Liver (tissue), 9 donors: ENCODE measurements around the gene MISFA. TPM values are rescaled to one million over a fixed set of nuclear protein-coding genes. Genes with fewer than 3 reads are reported as not detected.

Experiments
- DNase-seq: peaks from one replicate; pipeline ENCODE4 v3.0.0-alpha.2; 2017; ENCODE audit warnings: low spot score
- H3K27ac ChIP-seq, 2 donors: one replicate each; pipeline ENCODE4 v1.7.0; 2013; ENCODE audit warnings: inconsistent platforms in 2 of 2, low read length in 2 of 2, control low read depth in 1 of 2, low read depth in 1 of 2, mild to moderate bottlenecking in 1 of 2
- H3K27me3 ChIP-seq, 4 donors: one replicate each; pipeline versions ENCODE4 v1.6.1 to v1.7.0; 2013; ENCODE audit warnings: low read length in 3 of 4, inconsistent platforms in 1 of 4, mild to moderate bottlenecking in 1 of 4, moderate library complexity in 1 of 4; ENCODE audit not compliant: control insufficient read depth in 4 of 4, insufficient read depth in 4 of 4
- H3K36me3 ChIP-seq, 4 donors: one replicate each; pipeline versions ENCODE4 v1.6.1 to v1.7.0; 2013; ENCODE audit warnings: low read length in 3 of 4, mild to moderate bottlenecking in 3 of 4, low read depth in 1 of 4, moderate library complexity in 1 of 4; ENCODE audit not compliant: control insufficient read depth in 4 of 4, insufficient read depth in 3 of 4
- H3K4me1 ChIP-seq, 4 donors: one replicate each; pipeline versions ENCODE4 v1.6.1 to v1.7.0; 2013; ENCODE audit warnings: low read length in 3 of 4, mild to moderate bottlenecking in 3 of 4, moderate library complexity in 1 of 4; ENCODE audit not compliant: control insufficient read depth in 4 of 4, insufficient read depth in 4 of 4
- H3K4me3 ChIP-seq, 3 donors: one replicate each; pipeline versions ENCODE4 v1.6.1 to v1.7.0; 2013; ENCODE audit warnings: low read length in 3 of 3, control low read depth in 1 of 3, low read depth in 1 of 3, mild to moderate bottlenecking in 1 of 3
- H3K9ac ChIP-seq, 2 donors: one replicate each; pipeline ENCODE4 v1.7.0; 2013; ENCODE audit warnings: low read length in 2 of 2, mild to moderate bottlenecking in 2 of 2, moderate library complexity in 2 of 2, control low read depth in 1 of 2, low read depth in 1 of 2
- H3K9me3 ChIP-seq, 4 donors: one replicate each; pipeline versions ENCODE4 v1.6.1 to v1.7.0; 2013; ENCODE audit warnings: low read length in 3 of 4; ENCODE audit not compliant: control insufficient read depth in 4 of 4
- CTCF ChIP-seq: fragments of 150-350 bp; IDR thresholded peaks from 2 replicates; pipeline ENCODE4 v1.5.1; 2017; ENCODE audit warnings: improper control_type of control experiment, low read depth, low read length; ENCODE audit not compliant: missing input control
- EGR1 ChIP-seq, 2 donors: IDR thresholded peaks; 2 replicates each; pipeline ENCODE4 v1.6.1; 2016 to 2018; ENCODE audit warnings: antibody characterized with exemption in 2 of 2, low read depth in 2 of 2
- FOXA1 ChIP-seq: IDR thresholded peaks from 2 replicates; pipeline ENCODE4 v1.6.1; 2016; ENCODE audit warnings: antibody characterized with exemption
- FOXA2 ChIP-seq: IDR thresholded peaks from 2 replicates; pipeline ENCODE4 v1.6.1; 2016; ENCODE audit warnings: antibody characterized with exemption
- GABPA ChIP-seq, 2 donors: IDR thresholded peaks in 1 of 2; conservative IDR thresholded peaks in 1 of 2; 2 replicates each; pipeline ENCODE4 v1.6.1; 2016; ENCODE audit warnings: antibody characterized with exemption in 2 of 2, mild to moderate bottlenecking in 1 of 2, moderate library complexity in 1 of 2
- HNF4A ChIP-seq, 2 donors: conservative IDR thresholded peaks; 2 replicates each; pipeline ENCODE4 v1.6.1; 2016; ENCODE audit warnings: antibody characterized with exemption in 2 of 2, mild to moderate bottlenecking in 2 of 2
- HNF4G ChIP-seq: IDR thresholded peaks from 2 replicates; pipeline ENCODE4 v1.6.1; 2016; ENCODE audit warnings: antibody characterized with exemption
- JUND ChIP-seq, 2 donors: IDR thresholded peaks; 2 replicates each; pipeline ENCODE4 v1.6.1; 2016; ENCODE audit warnings: antibody characterized with exemption in 2 of 2
- MAX ChIP-seq: IDR thresholded peaks from 2 replicates; pipeline ENCODE4 v1.6.1; 2016; ENCODE audit warnings: antibody characterized with exemption
- NR2F2 ChIP-seq: IDR thresholded peaks from 2 replicates; pipeline ENCODE4 v1.6.1; 2016; ENCODE audit warnings: antibody characterized with exemption
- RXRA ChIP-seq, 2 donors: IDR thresholded peaks; 2 replicates each; pipeline ENCODE4 v1.6.1; 2017 to 2018; ENCODE audit warnings: antibody characterized with exemption in 2 of 2, mild to moderate bottlenecking in 1 of 2
- SP1 ChIP-seq: IDR thresholded peaks from 2 replicates; pipeline ENCODE4 v1.6.1; 2018; ENCODE audit warnings: antibody characterized with exemption, mild to moderate bottlenecking
- TAF1 ChIP-seq: conservative IDR thresholded peaks from 2 replicates; pipeline ENCODE4 v1.6.1; 2016; ENCODE audit warnings: antibody characterized with exemption, mild to moderate bottlenecking
- YY1 ChIP-seq: IDR thresholded peaks from 2 replicates; pipeline ENCODE4 v1.6.1; 2016; ENCODE audit warnings: antibody characterized with exemption, mild to moderate bottlenecking
- WGBS: extraction: QIAGEN DNeasy Blood & Tissue Kit; methylation state at CpG from one replicate; pipeline ENCODE4 v1.1.7; 2013; 5-methylcytosine and 5-hydroxymethylcytosine counted together
- polyA plus RNA-seq, 2 donors: library from polyadenylated mRNA; stranded (reverse) in 1 of 2; unstranded in 1 of 2; fragments of 200-250 nt in 1 of 2; fragments of >200 nt in 1 of 2; fragmentation: Nextera tagmentation in 1 of 2; extraction: Ambion mirVana in 1 of 2; gene quantifications; one replicate each; pipeline versions ENCODE4 v1.2.1 to v1.2.3, GENCODE V29; 2013 to 2015
- total RNA-seq, 2 donors: library from RNA; depleted of rRNA; stranded (reverse); fragments of >200 nt; gene quantifications; one replicate each; pipeline ENCODE4 v1.2.3, GENCODE V29; 2014
- TF ChIP-seq, protein P1 (sequence below): IDR thresholded peaks from 2 replicates; pipeline ENCODE4 v1.6.1; 2016; ENCODE audit warnings: antibody characterized with exemption
- TF ChIP-seq, protein P2 (sequence below): IDR thresholded peaks from 2 replicates; pipeline ENCODE4 v1.6.1; 2016; ENCODE audit warnings: antibody characterized with exemption, mild to moderate bottlenecking
- TF ChIP-seq, protein P3 (sequence below): IDR thresholded peaks from 2 replicates; pipeline ENCODE4 v1.6.1; 2016; ENCODE audit warnings: antibody characterized with exemption
- donor health status: healthy.
- donor health status: healthy.
- donor health status: healthy.
- donor health status: healthy.
- donor health status: healthy.

Gene MISFA
- total and polyA plus RNA-seq, 4 donors: 0.05 to 0.82 (median 0.08) TPM; not detected in 1

DNA sequence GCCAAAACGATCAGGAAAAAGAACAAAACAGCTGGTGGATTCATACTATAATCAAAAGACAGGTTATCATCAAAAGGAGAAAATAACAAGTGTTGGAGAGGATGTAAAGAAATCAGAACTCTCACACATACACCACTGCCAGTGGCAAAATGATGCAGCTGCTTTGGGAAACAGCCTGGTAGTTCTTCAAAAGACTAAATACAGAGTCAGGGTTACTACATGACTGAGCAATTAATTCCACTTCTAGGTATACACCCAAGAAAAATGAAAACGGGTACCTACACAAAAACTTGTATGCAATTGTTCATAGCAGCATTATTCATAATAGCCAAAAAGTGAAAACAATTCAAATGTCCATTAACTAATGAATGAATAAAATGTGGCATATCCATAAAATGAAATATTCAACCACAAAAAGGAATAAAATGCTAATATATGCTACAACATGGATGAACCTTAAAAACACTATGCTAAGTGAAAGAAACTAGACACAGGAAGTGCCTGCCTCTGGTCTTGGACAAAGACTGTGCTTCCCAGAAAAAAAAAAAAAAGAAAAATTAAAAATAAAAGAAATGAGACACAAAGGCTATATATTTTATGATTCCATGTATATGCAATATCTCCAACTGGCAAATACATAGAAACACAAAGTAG, 19.3 kb upstream of the MISFA start (continued):
- TF ChIP-seq, protein P1, sequence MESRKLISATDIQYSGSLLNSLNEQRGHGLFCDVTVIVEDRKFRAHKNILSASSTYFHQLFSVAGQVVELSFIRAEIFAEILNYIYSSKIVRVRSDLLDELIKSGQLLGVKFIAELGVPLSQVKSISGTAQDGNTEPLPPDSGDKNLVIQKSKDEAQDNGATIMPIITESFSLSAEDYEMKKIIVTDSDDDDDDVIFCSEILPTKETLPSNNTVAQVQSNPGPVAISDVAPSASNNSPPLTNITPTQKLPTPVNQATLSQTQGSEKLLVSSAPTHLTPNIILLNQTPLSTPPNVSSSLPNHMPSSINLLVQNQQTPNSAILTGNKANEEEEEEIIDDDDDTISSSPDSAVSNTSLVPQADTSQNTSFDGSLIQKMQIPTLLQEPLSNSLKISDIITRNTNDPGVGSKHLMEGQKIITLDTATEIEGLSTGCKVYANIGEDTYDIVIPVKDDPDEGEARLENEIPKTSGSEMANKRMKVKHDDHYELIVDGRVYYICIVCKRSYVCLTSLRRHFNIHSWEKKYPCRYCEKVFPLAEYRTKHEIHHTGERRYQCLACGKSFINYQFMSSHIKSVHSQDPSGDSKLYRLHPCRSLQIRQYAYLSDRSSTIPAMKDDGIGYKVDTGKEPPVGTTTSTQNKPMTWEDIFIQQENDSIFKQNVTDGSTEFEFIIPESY: no peak
- TF ChIP-seq SP1: no peak

DNA sequence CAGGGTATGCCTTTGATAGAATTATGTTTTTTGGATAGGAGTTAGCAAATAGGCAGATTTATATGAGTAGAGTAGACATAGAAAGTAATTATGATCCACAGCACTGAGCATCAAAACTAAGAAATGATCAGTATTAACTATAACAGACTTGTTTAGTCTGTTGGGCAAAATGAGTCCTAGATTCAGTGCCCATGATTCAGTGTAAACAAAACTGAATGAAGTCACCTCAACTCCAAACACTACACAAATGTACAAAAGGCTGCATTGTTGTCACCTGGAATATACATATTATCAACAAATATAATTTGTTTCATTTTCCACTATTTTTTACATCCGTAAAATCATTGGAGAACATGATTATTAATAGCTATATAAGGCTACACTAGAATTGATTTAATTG, 17.8 kb upstream of the MISFA start:
- TF ChIP-seq, protein P2, sequence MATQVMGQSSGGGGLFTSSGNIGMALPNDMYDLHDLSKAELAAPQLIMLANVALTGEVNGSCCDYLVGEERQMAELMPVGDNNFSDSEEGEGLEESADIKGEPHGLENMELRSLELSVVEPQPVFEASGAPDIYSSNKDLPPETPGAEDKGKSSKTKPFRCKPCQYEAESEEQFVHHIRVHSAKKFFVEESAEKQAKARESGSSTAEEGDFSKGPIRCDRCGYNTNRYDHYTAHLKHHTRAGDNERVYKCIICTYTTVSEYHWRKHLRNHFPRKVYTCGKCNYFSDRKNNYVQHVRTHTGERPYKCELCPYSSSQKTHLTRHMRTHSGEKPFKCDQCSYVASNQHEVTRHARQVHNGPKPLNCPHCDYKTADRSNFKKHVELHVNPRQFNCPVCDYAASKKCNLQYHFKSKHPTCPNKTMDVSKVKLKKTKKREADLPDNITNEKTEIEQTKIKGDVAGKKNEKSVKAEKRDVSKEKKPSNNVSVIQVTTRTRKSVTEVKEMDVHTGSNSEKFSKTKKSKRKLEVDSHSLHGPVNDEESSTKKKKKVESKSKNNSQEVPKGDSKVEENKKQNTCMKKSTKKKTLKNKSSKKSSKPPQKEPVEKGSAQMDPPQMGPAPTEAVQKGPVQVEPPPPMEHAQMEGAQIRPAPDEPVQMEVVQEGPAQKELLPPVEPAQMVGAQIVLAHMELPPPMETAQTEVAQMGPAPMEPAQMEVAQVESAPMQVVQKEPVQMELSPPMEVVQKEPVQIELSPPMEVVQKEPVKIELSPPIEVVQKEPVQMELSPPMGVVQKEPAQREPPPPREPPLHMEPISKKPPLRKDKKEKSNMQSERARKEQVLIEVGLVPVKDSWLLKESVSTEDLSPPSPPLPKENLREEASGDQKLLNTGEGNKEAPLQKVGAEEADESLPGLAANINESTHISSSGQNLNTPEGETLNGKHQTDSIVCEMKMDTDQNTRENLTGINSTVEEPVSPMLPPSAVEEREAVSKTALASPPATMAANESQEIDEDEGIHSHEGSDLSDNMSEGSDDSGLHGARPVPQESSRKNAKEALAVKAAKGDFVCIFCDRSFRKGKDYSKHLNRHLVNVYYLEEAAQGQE: no peak
- no peak for TF ChIP-seq FOXA2
- no peak for TF ChIP-seq TAF1
- TF ChIP-seq, protein P3, sequence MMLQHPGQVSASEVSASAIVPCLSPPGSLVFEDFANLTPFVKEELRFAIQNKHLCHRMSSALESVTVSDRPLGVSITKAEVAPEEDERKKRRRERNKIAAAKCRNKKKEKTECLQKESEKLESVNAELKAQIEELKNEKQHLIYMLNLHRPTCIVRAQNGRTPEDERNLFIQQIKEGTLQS: no peak
- TF ChIP-seq HNF4G: no peak
- TF ChIP-seq, protein P1: no peak
- TF ChIP-seq HNF4A (conservative IDR thresholded peaks at IDR 0.05): no peak
- TF ChIP-seq CTCF: no peak
- no peak for TF ChIP-seq FOXA1
- TF ChIP-seq EGR1 (IDR thresholded peaks at IDR 0.05; ENCODE audit: low read depth in 2 of 2): no peak
- no peak for TF ChIP-seq RXRA (IDR thresholded peaks at IDR 0.05)
- TF ChIP-seq JUND (IDR thresholded peaks at IDR 0.05): no peak
- TF ChIP-seq YY1: no peak
- TF ChIP-seq GABPA (IDR thresholded peaks at IDR 0.05 in 1 of 2, conservative IDR thresholded peaks at IDR 0.05 in 1 of 2): no peak
- no peak for TF ChIP-seq SP1
- no peak for TF ChIP-seq MAX
- no peak for TF ChIP-seq NR2F2
- Histone ChIP-seq H3K4me3 (no peak overlapping the region), H3K27me3 (no peaks in the 10 kb centered on the region), H3K36me3 (peaks cover 0 to 5% (median 3%) of the 10 kb centered on the region in 4 donors), H3K27ac (no peak overlapping the region), H3K4me1 (no peaks in the 10 kb centered on the region), H3K9me3 (no peaks in the 10 kb centered on the region), H3K9ac (no peak overlapping the region)
- DNase-seq: no peak
- WGBS: 94% methylated on average over 1 of the region's 1 CpG
